ENCODE data around the gene PNPLA5. TPM values are rescaled to one million over a fixed set of nuclear protein-coding genes. Genes with fewer than 3 reads are reported as not detected.
"Not testable (repeated sequence)": the region's sequence is repeated elsewhere in the genome, so short reads cannot be mapped to it uniquely, and the experiment has no call there.

The PNPLA5 gene
- polyA plus RNA-seq, 1 donor from 2014 or later: not detected

- no peak overlapping the region for H3K4me3 Mint-ChIP-seq
- H3K4me1 Mint-ChIP-seq: peaks cover 5 to 10% (median 9%) of the 10 kb centered on the region in 3 donors
- no peaks in the 10 kb centered on the region for H3K36me3 Mint-ChIP-seq
- H3K27ac Mint-ChIP-seq: no peak overlapping the region
- H3K27me3 Mint-ChIP-seq: peaks cover 24% of the 10 kb centered on the region
- H3K9me3 Mint-ChIP-seq: no peaks in the 10 kb centered on the region
These were observed 11.8 kb downstream of the PNPLA5 start for GRCh38 chr22:43879901-43880540.

GRCh38 chr22:43878831-43879550, 12.8 kb downstream of the PNPLA5 start:
- Mint-ChIP-seq H3K27me3 (peaks cover 27% of the 10 kb centered on the region), H3K9me3 (peaks cover 0 to 2% (median 0%) of the 10 kb centered on the region in 3 donors), H3K36me3 (no peaks in the 10 kb centered on the region), H3K4me1 (peaks cover 0 to 4% (median 4%) of the 10 kb centered on the region in 3 donors), H3K4me3 (no peak overlapping the region), H3K27ac (no peak overlapping the region)

- Mint-ChIP-seq H3K27me3 (peaks cover 28% of the 10 kb centered on the region), H3K36me3 (no peaks in the 10 kb centered on the region), H3K27ac (no peak overlapping the region), H3K4me1 (peaks cover 0 to 4% (median 4%) of the 10 kb centered on the region in 3 donors), H3K9me3 (peaks cover 0 to 2% (median 0%) of the 10 kb centered on the region in 3 donors), H3K4me3 (no peak overlapping the region)
These were observed 13.6 kb downstream of the PNPLA5 start for GRCh38 chr22:43878079-43878795.

DNA sequence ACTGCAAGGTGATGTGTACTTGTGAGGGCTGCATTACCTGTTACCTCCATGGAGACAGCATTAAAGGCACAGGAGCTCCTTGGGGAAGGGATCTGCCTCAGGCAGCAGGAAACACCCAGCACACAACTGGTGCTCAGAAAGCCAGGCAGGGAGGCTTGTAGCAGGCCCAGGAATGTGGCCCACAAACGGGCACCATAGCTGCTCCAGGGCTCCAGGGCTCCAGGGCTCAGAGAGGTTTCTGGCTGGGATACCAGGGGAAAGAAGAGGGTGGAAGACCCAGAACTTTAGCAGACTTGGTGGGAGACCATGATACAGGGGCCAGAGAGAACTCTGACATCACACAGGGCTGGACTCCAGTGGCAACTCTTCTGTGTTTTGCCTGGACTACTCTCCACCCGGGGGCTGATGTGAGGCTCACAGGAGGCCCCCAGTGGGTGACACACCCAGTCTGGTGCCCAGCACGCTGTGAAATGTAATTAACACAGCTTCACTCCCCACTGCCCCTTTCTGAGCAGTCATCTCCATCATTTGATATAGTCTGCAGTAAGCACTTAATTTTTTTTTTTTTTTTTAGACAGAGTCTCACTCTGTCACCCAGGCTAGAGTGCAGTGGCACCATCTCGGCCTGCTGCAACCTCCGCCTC, 14.8 kb downstream of the PNPLA5 start:
- Mint-ChIP-seq H3K4me3 (no peak overlapping the region), H3K4me1 (no peaks in the 10 kb centered on the region), H3K27ac (no peak overlapping the region), H3K27me3 (peaks cover 29% of the 10 kb centered on the region), H3K36me3 (no peaks in the 10 kb centered on the region), H3K9me3 (peaks cover 2 to 4% (median 3%) of the 10 kb centered on the region in 3 donors)

- peaks cover 8% of the 10 kb centered on the region for H3K27me3 Mint-ChIP-seq
- H3K4me3 Mint-ChIP-seq: no peak overlapping the region
- no peaks in the 10 kb centered on the region for H3K36me3 Mint-ChIP-seq
- no peaks in the 10 kb centered on the region for H3K4me1 Mint-ChIP-seq
- H3K27ac Mint-ChIP-seq: no peak overlapping the region
- peaks cover 4 to 19% (median 19%) of the 10 kb centered on the region in 3 donors for H3K9me3 Mint-ChIP-seq
These were observed 22.0 kb downstream of the PNPLA5 start for GRCh38 chr22:43869799-43870198.

- not testable (repeated sequence) for H3K27me3 Mint-ChIP-seq
- peaks cover 3 to 20% (median 19%) of the 10 kb centered on the region in 3 donors for H3K9me3 Mint-ChIP-seq
These were observed 22.8 kb downstream of the PNPLA5 start for GRCh38 chr22:43869001-43869400.

DNA sequence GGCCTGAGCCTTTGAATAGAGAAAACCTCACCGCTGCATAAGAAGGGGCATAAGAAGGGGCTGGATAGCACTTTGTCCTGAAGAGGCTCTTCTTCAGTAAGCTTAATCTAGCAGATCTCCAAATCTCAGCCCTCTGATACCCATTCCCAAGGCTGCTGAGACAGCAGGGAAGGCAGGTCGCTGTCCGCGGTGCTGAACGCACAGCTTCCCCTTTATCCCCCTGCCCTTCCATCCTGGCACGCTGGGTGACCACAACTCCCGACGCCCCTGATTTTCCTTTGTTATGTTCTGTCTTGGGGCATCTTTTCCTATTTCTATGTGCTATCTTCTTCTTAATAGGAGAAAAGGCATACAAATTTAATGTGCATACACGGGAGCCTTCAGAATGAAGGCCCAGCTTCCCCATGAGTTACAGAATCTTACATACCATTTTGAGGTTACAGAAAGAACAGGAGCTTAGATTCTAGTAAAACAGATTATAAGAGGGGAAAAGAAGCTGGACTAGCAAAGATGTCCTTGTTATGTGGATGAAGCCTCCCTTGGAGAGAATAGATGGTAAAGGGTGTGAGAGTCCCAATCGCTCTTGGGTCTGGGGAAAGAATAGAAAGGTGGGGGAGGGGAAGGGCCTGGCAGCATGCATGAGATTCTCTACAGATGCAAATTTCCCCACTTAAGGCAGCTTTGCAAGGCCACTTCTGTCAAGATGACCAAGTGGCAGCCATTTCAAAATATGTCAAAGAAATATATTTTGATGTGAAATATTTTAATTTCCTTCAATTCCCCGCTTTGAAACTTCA, 23.8 kb downstream of the PNPLA5 start:
- Mint-ChIP-seq H3K27ac (no peak overlapping the region), H3K36me3 (no peaks in the 10 kb centered on the region), H3K27me3 (peaks cover 15% of the 10 kb centered on the region), H3K4me3 (no peak overlapping the region), H3K4me1 (no peaks in the 10 kb centered on the region), H3K9me3 (peaks cover 3 to 23% (median 19%) of the 10 kb centered on the region in 3 donors)

More at GRCh38 chr22:43869001-43869400, 22.8 kb downstream of the PNPLA5 start:
- not testable (repeated sequence) for H3K4me3 Mint-ChIP-seq, H3K36me3 Mint-ChIP-seq, H3K4me1 Mint-ChIP-seq, H3K27ac Mint-ChIP-seq

- Mint-ChIP-seq H3K4me1 (no peaks in the 10 kb centered on the region), H3K27ac (no peak overlapping the region), H3K27me3 (peaks cover 38% of the 10 kb centered on the region), H3K4me3 (peak overlapping the region in 2 of 4 donors; percentile 23 to 55), H3K36me3 (no peaks in the 10 kb centered on the region), H3K9me3 (peaks cover 0 to 5% (median 4%) of the 10 kb centered on the region in 3 donors)
These were observed 29.0 kb downstream of the PNPLA5 start for GRCh38 chr22:43862882-43863202.

- H3K9me3 Mint-ChIP-seq: peaks cover 0 to 7% (median 3%) of the 10 kb centered on the region in 3 donors
- H3K36me3 Mint-ChIP-seq: no peaks in the 10 kb centered on the region
- peak within 1 kb of the TSS in 2 of 4 donors; percentile 23 to 55 for H3K4me3 Mint-ChIP-seq
- H3K4me1 Mint-ChIP-seq: no peaks in the 10 kb centered on the region
- no peak within 1 kb of the TSS for H3K27ac Mint-ChIP-seq
- peaks cover 38% of the 10 kb centered on the region for H3K27me3 Mint-ChIP-seq
These were observed 29.5 kb downstream of the PNPLA5 start, which contains the start of gene SULT4A1 for GRCh38 chr22:43862074-43862881. SULT4A1 (minus strand) TSS chr22:43862513; CDS start chr22:43862382, 131 bp downstream.

GRCh38 chr22:43861529-43861928, 30.3 kb downstream of the PNPLA5 start:
- H3K4me3 Mint-ChIP-seq: no peak overlapping the region
- peaks cover 3 to 15% (median 6%) of the 10 kb centered on the region in 3 donors for H3K9me3 Mint-ChIP-seq
- H3K27me3 Mint-ChIP-seq: peaks cover 42% of the 10 kb centered on the region
- no peak overlapping the region for H3K27ac Mint-ChIP-seq
- no peaks in the 10 kb centered on the region for H3K36me3 Mint-ChIP-seq
- no peaks in the 10 kb centered on the region for H3K4me1 Mint-ChIP-seq

- Mint-ChIP-seq H3K4me3 (peak overlapping the region in 1 of 4 donors; percentile 63), H3K27ac (no peak overlapping the region), H3K27me3 (peaks cover 42% of the 10 kb centered on the region), H3K36me3 (no peaks in the 10 kb centered on the region), H3K9me3 (peaks cover 3 to 15% (median 9%) of the 10 kb centered on the region in 3 donors), H3K4me1 (no peaks in the 10 kb centered on the region)
These were observed 31.0 kb downstream of the PNPLA5 start for GRCh38 chr22:43860831-43861230.

GRCh38 chr22:43860126-43860525, 31.7 kb downstream of the PNPLA5 start:
- H3K4me3 Mint-ChIP-seq: no peak overlapping the region
- peaks cover 42% of the 10 kb centered on the region for H3K27me3 Mint-ChIP-seq
- no peak overlapping the region for H3K27ac Mint-ChIP-seq
- H3K9me3 Mint-ChIP-seq: peaks cover 3 to 15% (median 9%) of the 10 kb centered on the region in 3 donors
- H3K4me1 Mint-ChIP-seq: no peaks in the 10 kb centered on the region
- no peaks in the 10 kb centered on the region for H3K36me3 Mint-ChIP-seq

GRCh38 chr22:43859621-43860020, 32.2 kb downstream of the PNPLA5 start:
- peaks cover 42% of the 10 kb centered on the region for H3K27me3 Mint-ChIP-seq

More at GRCh38 chr22:43859621-43860020, 32.2 kb downstream of the PNPLA5 start:
- Mint-ChIP-seq H3K9me3 (peaks cover 3 to 15% (median 9%) of the 10 kb centered on the region in 3 donors), H3K27ac (no peak overlapping the region), H3K4me1 (no peaks in the 10 kb centered on the region), H3K36me3 (no peaks in the 10 kb centered on the region), H3K4me3 (no peak overlapping the region)

All from IgD-negative memory B cell (primary cell).